ENCODE results near the gene AGBL2. TPM values are rescaled to one million over a fixed set of nuclear protein-coding genes. Genes with fewer than 3 reads are reported as not detected.

Gene AGBL2
- total and polyA plus RNA-seq, 9 of the 15 experiments (the other 6 are each of a cell fraction or from before 2014, with no cell fraction given) = 0.57 to 6.5 (median 1.3) TPM

- TF ChIP-seq SIN3A (IDR thresholded peaks at IDR 0.05; ENCODE audit: borderline replicate concordance in 2 of 2, control insufficient read depth in 1 of 2, low read depth in 2 of 2, low read length in 2 of 2) = peak; percentile 56 to 92; a peak in 2 of 4 replicates
- TF ChIP-seq CBX5 (IDR thresholded peaks at IDR 0.05; ENCODE audit: borderline replicate concordance, low read depth) = no peak
- TF ChIP-seq ZNF146 (CRISPR knock-in tag; IDR thresholded peaks at IDR 0.05; ENCODE audit: unreplicated experiment) = no peak
- TF ChIP-seq ZBTB7A (IDR thresholded peaks at IDR 0.05; ENCODE audit: borderline replicate concordance, control insufficient read depth, low read depth, low read length) = peak; percentile 16; the same call in 1 of the 2 replicates
- no peak for TF ChIP-seq BCL6 (CRISPR knock-in tag; IDR thresholded peaks at IDR 0.05)
- TF ChIP-seq ELK3 (CRISPR knock-in tag; IDR thresholded peaks at IDR 0.05) = no peak
- no peak for TF ChIP-seq ZNF518B (CRISPR knock-in tag; IDR thresholded peaks at IDR 0.05)
- TF ChIP-seq ZFP1 (CRISPR knock-in tag; IDR thresholded peaks at IDR 0.05) = no peak
- peak in 1 of 2 experiments; percentile 73; a peak in 1 of 4 replicates for TF ChIP-seq UBTF (IDR thresholded peaks at IDR 0.05; ENCODE audit: borderline replicate concordance in 1 of 2, low read depth in 2 of 2, low read length in 2 of 2)
- peak; percentile 91 for TF ChIP-seq TBP (optimal IDR thresholded peaks at IDR 0.05; ENCODE audit: low read depth, low read length)
- no peak for TF ChIP-seq CBX1 (IDR thresholded peaks at IDR 0.05; ENCODE audit: low read depth)
- TF ChIP-seq ZNF79 (CRISPR knock-in tag; IDR thresholded peaks at IDR 0.05; ENCODE audit: low read depth) = no peak
- no peak for TF ChIP-seq SAFB2 (IDR thresholded peaks at IDR 0.05; ENCODE audit: borderline replicate concordance, low read depth, low read length, severe bottlenecking)
- peak; percentile 87 for TF ChIP-seq KDM5B (IDR thresholded peaks at IDR 0.05; ENCODE audit: insufficient replicate concordance, low read depth, low read length)
- no peak for TF ChIP-seq MTF1 (CRISPR knock-in tag; IDR thresholded peaks at IDR 0.05; ENCODE audit: borderline replicate concordance)
- TF ChIP-seq POU5F1 (IDR thresholded peaks at IDR 0.05; ENCODE audit: borderline replicate concordance, low read depth, low read length, partially characterized antibody) = no peak
- no peak for TF ChIP-seq TFAM (CRISPR knock-in tag; conservative IDR thresholded peaks at IDR 0.05)
- TF ChIP-seq ZNF12 (CRISPR knock-in tag; IDR thresholded peaks at IDR 0.05) = no peak
- TF ChIP-seq ZNF445 (CRISPR knock-in tag; IDR thresholded peaks at IDR 0.05; ENCODE audit: low read depth) = no peak
These were observed 72.9 kb downstream of the AGBL2 start, which contains the start of gene MTCH2 (continued) for GRCh38 chr11:47642099-47642855.

Data from K562 (cell line).